ENCODE measurements around the gene CCR4. TPM values are rescaled to one million over a fixed set of nuclear protein-coding genes. Genes with fewer than 3 reads are reported as not detected.

Gene CCR4
- total and polyA plus RNA-seq, 11 donors, result 0.01 to 1.8 (median 0.32) TPM; not detected in 8

- TF ChIP-seq CTCF (IDR thresholded peaks at IDR 0.05) (no peak), POLR2A (IDR thresholded peaks at IDR 0.05) (no peak)
- no peaks in the 10 kb centered on the region for H3K9me3 ChIP-seq
- intact Hi-C loops (cut with DNase I), result no loop called here
- no peaks in the 10 kb centered on the region for H3K4me1 ChIP-seq
- H3K27ac ChIP-seq, result no peak overlapping the region
- no peaks in the 10 kb centered on the region for H3K27me3 ChIP-seq
- no peak for ATAC-seq
- no peak overlapping the region for H3K4me3 ChIP-seq
- DNase-seq, result no peak
- H3K36me3 ChIP-seq, result no peaks in the 10 kb centered on the region
- 82 to 90% (median 85%) methylated on average over 6 of the region's 6 CpGs for WGBS, 4 donors
These were observed 37.7 kb downstream of the CCR4 start for GRCh38 chr3:32989171-32989570.

GRCh38 chr3:32990116-32990515 lies 38.7 kb downstream of the CCR4 start:
- no peaks in the 10 kb centered on the region for H3K27me3 ChIP-seq
- H3K4me3 ChIP-seq, result no peak overlapping the region
- TF ChIP-seq POLR2A (IDR thresholded peaks at IDR 0.05), result no peak
- TF ChIP-seq CTCF (IDR thresholded peaks at IDR 0.05), result no peak
- 95 to 97% (median 95%) methylated on average over 2 of the region's 2 CpGs for WGBS, 4 donors
- no peaks in the 10 kb centered on the region for H3K4me1 ChIP-seq
- H3K27ac ChIP-seq, result no peak overlapping the region
- DNase-seq (no peak), ATAC-seq (no peak)
- no peaks in the 10 kb centered on the region for H3K9me3 ChIP-seq
- intact Hi-C loops (cut with DNase I), result no loop called here
- H3K36me3 ChIP-seq, result no peaks in the 10 kb centered on the region

- intact Hi-C loops (cut with DNase I), result no loop called here
These were observed 40.3 kb downstream of the CCR4 start for GRCh38 chr3:32991781-32992180.

GRCh38 chr3:32992310-32992686 lies 40.9 kb downstream of the CCR4 start:
- DNase-seq, result no peak
- WGBS, 4 donors, result 93 to 97% (median 96%) methylated on average over 3 of the region's 3 CpGs
- Histone ChIP-seq H3K4me1 (no peaks in the 10 kb centered on the region), H3K9me3 (no peaks in the 10 kb centered on the region), H3K36me3 (peaks cover 0 to 15% (median 9%) of the 10 kb centered on the region in 9 donors), H3K27me3 (no peaks in the 10 kb centered on the region), H3K4me3 (no peak overlapping the region), H3K27ac (no peak overlapping the region)
- ATAC-seq, result no peak
- intact Hi-C loops (cut with DNase I), result no loop called here
- TF ChIP-seq CTCF (IDR thresholded peaks at IDR 0.05) (no peak), POLR2A (IDR thresholded peaks at IDR 0.05) (no peak)

More at GRCh38 chr3:32991781-32992180, 40.3 kb downstream of the CCR4 start:
- Histone ChIP-seq H3K27ac (no peak overlapping the region), H3K4me1 (no peaks in the 10 kb centered on the region), H3K27me3 (no peaks in the 10 kb centered on the region), H3K4me3 (no peak overlapping the region), H3K36me3 (peaks cover 0 to 10% (median 4%) of the 10 kb centered on the region in 9 donors), H3K9me3 (no peaks in the 10 kb centered on the region)
- DNase-seq (no peak), ATAC-seq (no peak)
- WGBS, 4 donors, result 85 to 94% (median 87%) methylated on average over 7 of the region's 7 CpGs
- TF ChIP-seq CTCF (IDR thresholded peaks at IDR 0.05) (no peak), POLR2A (IDR thresholded peaks at IDR 0.05) (no peak)

All from heart left ventricle (tissue), 16 donors.